ENCODE data around the gene SHPK.

Gene SHPK

DNA sequence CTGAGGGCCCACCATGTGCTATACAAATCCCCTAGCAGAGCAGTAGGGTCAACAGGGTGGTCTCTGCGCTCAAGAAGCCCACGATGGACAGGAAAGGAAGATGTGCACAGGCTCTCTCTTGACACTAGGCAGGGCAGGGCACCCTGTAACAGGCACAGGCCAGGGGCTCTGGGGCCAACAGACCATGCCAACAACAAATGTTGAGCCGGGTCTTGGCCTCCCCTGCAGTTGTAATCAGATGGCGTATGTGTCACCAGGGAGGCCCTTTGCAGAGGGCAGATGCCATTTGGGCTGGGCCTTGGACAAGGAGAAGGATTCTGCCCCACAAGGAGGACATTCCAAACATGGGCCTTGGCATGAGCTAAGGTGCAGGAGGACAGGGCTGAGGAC, 32.2 kb downstream of the SHPK start:
- no peak for DNase-seq
- Histone ChIP-seq H3K27ac (no peak overlapping the region), H3K9me3 (ENCODE audit: severe bottlenecking) (no peaks in the 10 kb centered on the region), H3K27me3 (ENCODE audit: insufficient read depth, low read depth, severe bottlenecking) (no peaks in the 10 kb centered on the region), H3K36me3 (peaks cover 23% of the 10 kb centered on the region), H3K4me3 (ENCODE audit: low read depth, low read length) (no peak overlapping the region)
- TF ChIP-seq, protein P1, sequence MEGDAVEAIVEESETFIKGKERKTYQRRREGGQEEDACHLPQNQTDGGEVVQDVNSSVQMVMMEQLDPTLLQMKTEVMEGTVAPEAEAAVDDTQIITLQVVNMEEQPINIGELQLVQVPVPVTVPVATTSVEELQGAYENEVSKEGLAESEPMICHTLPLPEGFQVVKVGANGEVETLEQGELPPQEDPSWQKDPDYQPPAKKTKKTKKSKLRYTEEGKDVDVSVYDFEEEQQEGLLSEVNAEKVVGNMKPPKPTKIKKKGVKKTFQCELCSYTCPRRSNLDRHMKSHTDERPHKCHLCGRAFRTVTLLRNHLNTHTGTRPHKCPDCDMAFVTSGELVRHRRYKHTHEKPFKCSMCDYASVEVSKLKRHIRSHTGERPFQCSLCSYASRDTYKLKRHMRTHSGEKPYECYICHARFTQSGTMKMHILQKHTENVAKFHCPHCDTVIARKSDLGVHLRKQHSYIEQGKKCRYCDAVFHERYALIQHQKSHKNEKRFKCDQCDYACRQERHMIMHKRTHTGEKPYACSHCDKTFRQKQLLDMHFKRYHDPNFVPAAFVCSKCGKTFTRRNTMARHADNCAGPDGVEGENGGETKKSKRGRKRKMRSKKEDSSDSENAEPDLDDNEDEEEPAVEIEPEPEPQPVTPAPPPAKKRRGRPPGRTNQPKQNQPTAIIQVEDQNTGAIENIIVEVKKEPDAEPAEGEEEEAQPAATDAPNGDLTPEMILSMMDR (IDR thresholded peaks at IDR 0.05; ENCODE audit: low read depth, low read length): no peak

DNA sequence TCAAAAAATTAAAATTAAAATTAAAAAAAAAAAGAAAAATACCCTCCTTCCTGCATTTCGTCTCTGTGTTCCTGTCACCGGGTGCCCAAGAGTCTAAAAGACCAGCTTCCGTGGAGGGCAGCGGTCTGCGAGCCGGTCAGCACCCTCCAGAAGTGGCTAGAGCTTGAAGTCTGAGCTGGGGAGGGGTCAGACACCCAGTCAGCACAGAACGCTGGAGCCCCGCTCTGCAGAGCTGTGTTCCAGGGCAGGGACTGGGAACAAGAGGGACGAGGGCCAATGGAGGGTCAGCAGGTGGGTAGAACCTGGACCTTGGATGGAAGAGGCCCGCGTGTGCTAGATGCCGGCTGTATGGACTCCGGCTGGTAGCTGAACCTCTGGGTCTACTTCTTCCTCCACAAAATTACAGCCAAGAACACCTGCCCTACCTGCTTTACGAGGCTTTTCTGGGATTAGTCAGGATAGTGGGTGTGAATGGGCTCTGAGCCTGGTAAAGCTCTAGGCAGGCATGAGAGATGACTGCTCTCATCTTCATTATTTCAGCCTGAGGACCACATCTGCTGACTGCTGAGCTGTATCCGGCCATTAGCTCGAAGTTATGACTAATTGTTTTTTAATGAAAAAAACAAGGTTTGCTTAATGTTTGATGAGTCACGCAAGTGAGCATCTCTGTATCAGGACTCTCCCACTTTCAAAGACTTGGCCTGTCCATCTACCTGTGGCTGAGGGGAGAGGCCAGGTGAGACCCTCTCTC, 32.8 kb downstream of the SHPK start:
- Histone ChIP-seq H3K9me3 (ENCODE audit: severe bottlenecking) (no peaks in the 10 kb centered on the region), H3K27me3 (ENCODE audit: insufficient read depth, low read depth, severe bottlenecking) (no peaks in the 10 kb centered on the region), H3K36me3 (peaks cover 18% of the 10 kb centered on the region), H3K4me3 (ENCODE audit: low read depth, low read length) (no peak overlapping the region), H3K27ac (no peak overlapping the region)
- TF ChIP-seq, protein P1 (IDR thresholded peaks at IDR 0.05; ENCODE audit: low read depth, low read length): no peak
- no peak for DNase-seq

DNA sequence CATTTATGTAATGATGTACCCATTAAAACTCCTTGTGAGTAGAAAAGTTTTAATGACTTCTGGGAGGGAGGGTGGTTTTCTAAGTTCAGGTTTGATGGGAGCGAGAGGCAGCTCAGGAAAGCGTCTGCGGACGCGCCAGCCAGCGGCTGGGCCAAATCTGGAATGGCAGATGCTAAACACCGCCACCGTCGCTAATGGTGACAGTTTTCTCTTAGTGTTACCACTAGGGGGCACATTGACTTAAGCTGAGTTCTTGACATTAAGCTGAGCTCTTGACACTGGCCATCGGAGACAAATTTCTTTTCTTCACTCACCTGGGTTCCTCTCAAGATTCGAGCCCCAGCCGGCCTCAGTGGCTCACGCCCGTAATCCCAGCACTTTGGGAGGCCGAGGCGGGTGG, 33.6 kb downstream of the SHPK start:
- Histone ChIP-seq H3K4me3 (ENCODE audit: low read depth, low read length) (no peak overlapping the region), H3K9me3 (ENCODE audit: severe bottlenecking) (no peaks in the 10 kb centered on the region), H3K27ac (no peak overlapping the region), H3K27me3 (ENCODE audit: insufficient read depth, low read depth, severe bottlenecking) (no peaks in the 10 kb centered on the region), H3K36me3 (peaks cover 13% of the 10 kb centered on the region)
- peak; percentile 48 for DNase-seq
- TF ChIP-seq, protein P1 (IDR thresholded peaks at IDR 0.05; ENCODE audit: low read depth, low read length): peak; percentile 74

DNA sequence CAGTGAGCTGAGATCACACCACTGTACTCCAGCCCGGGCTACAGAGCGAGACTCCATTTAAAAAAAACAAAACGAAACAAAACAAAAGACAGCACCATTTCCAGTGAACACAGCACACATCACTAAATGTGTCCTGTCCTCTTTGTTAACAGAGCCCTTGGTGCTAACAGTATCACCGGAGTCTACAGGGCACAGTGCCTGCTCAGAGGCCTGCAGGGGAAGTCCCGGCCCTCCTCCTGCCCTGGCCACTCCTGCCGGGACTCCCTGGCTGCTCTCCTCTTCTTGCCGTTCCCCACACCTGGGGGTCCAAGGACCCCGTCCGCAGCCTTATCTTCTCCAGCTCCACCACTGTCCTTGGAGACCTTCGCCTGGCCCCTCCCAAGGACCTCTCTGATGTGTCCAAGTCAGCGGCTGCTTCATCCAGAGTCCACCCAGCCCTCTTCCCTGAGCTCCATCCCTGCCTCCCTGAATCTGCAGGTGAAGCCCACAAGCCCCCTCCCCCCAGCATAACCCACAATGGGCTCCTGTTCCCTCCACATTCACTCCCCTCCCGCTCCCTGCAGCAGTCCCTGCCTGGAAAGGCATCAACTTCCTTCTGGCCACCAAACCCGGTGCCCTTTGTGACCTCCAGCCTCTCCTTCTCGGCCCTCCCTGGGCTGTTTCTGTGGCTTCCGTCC, 35.4 kb downstream of the SHPK start:
- H3K27me3 ChIP-seq (ENCODE audit: insufficient read depth, low read depth, severe bottlenecking): no peaks in the 10 kb centered on the region
- TF ChIP-seq, protein P1 (IDR thresholded peaks at IDR 0.05; ENCODE audit: low read depth, low read length): no peak
- no peak for DNase-seq

DNA sequence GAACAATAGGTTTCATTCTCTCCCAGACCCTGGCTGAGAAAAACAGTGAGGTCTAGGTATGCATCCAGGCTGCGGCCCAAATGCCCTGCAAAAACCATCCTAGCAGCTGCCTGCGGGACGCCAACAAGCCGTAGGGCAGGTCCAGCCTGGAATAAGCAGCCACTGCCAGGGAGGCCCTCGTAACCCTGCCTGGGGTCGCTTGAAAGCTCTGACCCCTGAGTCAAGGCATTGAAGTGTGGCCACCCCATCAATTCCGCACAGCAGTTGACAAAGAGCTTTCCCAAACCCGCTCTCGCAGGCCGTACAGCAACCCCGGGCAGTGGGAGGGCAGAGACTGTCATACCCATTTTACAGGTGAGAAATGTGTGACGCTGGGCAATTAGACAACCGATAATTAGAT, 38.0 kb downstream of the SHPK start:
- DNase-seq: no peak
- no peak overlapping the region for H3K27ac ChIP-seq
- peaks cover 4% of the 10 kb centered on the region; the same call in 1 of the 2 replicates for H3K36me3 ChIP-seq
- H3K9me3 ChIP-seq (ENCODE audit: severe bottlenecking): no peaks in the 10 kb centered on the region
- TF ChIP-seq, protein P1 (IDR thresholded peaks at IDR 0.05; ENCODE audit: low read depth, low read length): no peak
- no peaks in the 10 kb centered on the region for H3K27me3 ChIP-seq (ENCODE audit: insufficient read depth, low read depth, severe bottlenecking)
- H3K4me3 ChIP-seq (ENCODE audit: low read depth, low read length): no peak overlapping the region

More for the DNA sequence above, 35.4 kb downstream of the SHPK start:
- H3K27ac ChIP-seq: no peak overlapping the region
- no peaks in the 10 kb centered on the region for H3K9me3 ChIP-seq (ENCODE audit: severe bottlenecking)
- H3K36me3 ChIP-seq: peaks cover 4% of the 10 kb centered on the region; the same call in 1 of the 2 replicates
- no peak overlapping the region for H3K4me3 ChIP-seq (ENCODE audit: low read depth, low read length)

All from WERI-Rb-1 (cell line).